Measurements from ENCODE around the gene RPL27. TPM values are rescaled to one million over a fixed set of nuclear protein-coding genes. Genes with fewer than 3 reads are reported as not detected.
A peak's percentile ranks its signal among the peaks of the same experiment; 100 is the strongest.

The RPL27 gene
- total and polyA plus RNA-seq, 2 of the 13 experiments (the other 11 are each of a cell fraction or from before 2014, with no cell fraction given), result 1,585 to 5,840 TPM

DNA sequence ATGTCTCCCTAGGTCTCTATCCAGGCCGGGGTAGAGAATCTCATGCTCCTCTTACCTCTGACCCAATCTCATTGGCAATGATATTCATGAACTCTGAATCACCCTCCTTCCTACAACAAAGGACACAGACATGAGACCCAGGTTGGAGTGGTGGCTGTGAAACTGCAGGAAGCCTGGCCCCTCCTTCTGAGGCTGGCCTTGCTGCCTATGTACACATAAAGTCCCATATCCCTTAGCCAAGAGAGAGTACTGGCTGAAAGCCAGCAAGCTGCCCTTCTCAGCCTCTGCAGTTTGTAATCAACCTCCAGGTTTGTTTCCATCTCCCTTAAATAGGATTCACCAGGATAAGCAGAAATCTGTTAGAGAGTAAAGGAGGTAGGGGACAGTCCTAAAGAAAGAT is 44.5 kb upstream of the RPL27 start:
- ChIA-PET POLR2A (interaction anchor here (1.4 to 1.7 kb wide), 2 partner anchors 44 to 129 kb away, joined by 7 to 8 read pairs; partner anchors contain the start of genes BECN1 and RPL27), CTCF (ENCODE audit: low intra/inter-chr PET ratio, low total read pairs) (no interaction called here)
- Histone ChIP-seq H3K27ac (ENCODE audit: extremely low read length, insufficient read depth, low read length) (no peak overlapping the region), H3K4me3 (replicated peaks in 1 of 3; ENCODE audit: insufficient read depth in 1 of 3, low read depth in 2 of 3, low read length in 3 of 3) (no peak overlapping the region), H3K27me3 (ENCODE audit: control insufficient read depth in 1 of 2, insufficient read depth in 2 of 2, low read length in 2 of 2) (no peaks in the 10 kb centered on the region), H3K9ac (ENCODE audit: insufficient read depth, low read depth, low read length) (no peak overlapping the region), H4K20me1 (ENCODE audit: insufficient read depth, low read length) (no peaks in the 10 kb centered on the region), H3K79me2 (ENCODE audit: insufficient read depth, low read length) (no peaks in the 10 kb centered on the region), H2AFZ (ENCODE audit: low read length) (no peak overlapping the region), H3K4me1 (ENCODE audit: insufficient read depth, low read length) (peaks cover 13% of the 10 kb centered on the region), H3K36me3 (replicated peaks in 1 of 2; ENCODE audit: control insufficient read depth in 1 of 2, insufficient read depth in 2 of 2, low read length in 2 of 2) (peaks cover 9 to 35% of the 10 kb centered on the region in 2 experiments), H3K9me3 (ENCODE audit: low read length) (no peaks in the 10 kb centered on the region), H3K4me2 (ENCODE audit: low read depth, low read length) (no peak overlapping the region)
- intact Hi-C loops (cut with micrococcal nuclease; ENCODE audit: unreplicated experiment) (no loop called here), in situ Hi-C loops (cut with HindIII; ENCODE audit: extremely low pct_ligation_motif_present, low pct_unique_long_range_greater_than_20kb) (no loop called here)
- 77% methylated on average over 1 of the region's 1 CpG for WGBS (ENCODE audit: low lambda C conversion rate)
- ATAC-seq, result peak; percentile 73
- FAIRE-seq, result peak; percentile 86
- peak; percentile 55 for DNase-seq (ENCODE audit: low spot score)
- no TSS peak for BruUV-seq (replicated peaks)
- TF ChIP-seq, protein P1, sequence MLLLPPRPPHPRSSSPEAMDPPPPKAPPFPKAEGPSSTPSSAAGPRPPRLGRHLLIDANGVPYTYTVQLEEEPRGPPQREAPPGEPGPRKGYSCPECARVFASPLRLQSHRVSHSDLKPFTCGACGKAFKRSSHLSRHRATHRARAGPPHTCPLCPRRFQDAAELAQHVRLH (CRISPR knock-in tag; IDR thresholded peaks at IDR 0.05; ENCODE audit: borderline replicate concordance, low read depth), result no peak
- TF ChIP-seq MXD4 (CRISPR knock-in tag; IDR thresholded peaks at IDR 0.05) (no peak), HMG20A (CRISPR knock-in tag; IDR thresholded peaks at IDR 0.05; ENCODE audit: borderline replicate concordance) (no peak), ZNF569 (CRISPR knock-in tag; IDR thresholded peaks at IDR 0.05; ENCODE audit: borderline replicate concordance) (no peak), PRMT3 (CRISPR knock-in tag; IDR thresholded peaks at IDR 0.05; ENCODE audit: borderline replicate concordance, low read depth) (no peak), ESRRA (CRISPR knock-in tag; IDR thresholded peaks at IDR 0.05; ENCODE audit: low read depth) (no peak), GATA4 (IDR thresholded peaks at IDR 0.05; ENCODE audit: borderline replicate concordance, low read depth) (no peak), FOXA3 (CRISPR knock-in tag; IDR thresholded peaks at IDR 0.05) (0 out of 2 replicates have a peak, but pooled peaks have one; percentile 21), ZNF274 (CRISPR knock-in tag; IDR thresholded peaks at IDR 0.05) (no peak), ZNF652 (CRISPR knock-in tag; IDR thresholded peaks at IDR 0.05; ENCODE audit: borderline replicate concordance, low read depth) (no peak), ZNF34 (CRISPR knock-in tag; IDR thresholded peaks at IDR 0.05; ENCODE audit: borderline replicate concordance) (no peak), ZNF879 (CRISPR knock-in tag; IDR thresholded peaks at IDR 0.05) (no peak), GZF1 (CRISPR knock-in tag; IDR thresholded peaks at IDR 0.05) (no peak)
- TF ChIP-seq, protein P2, sequence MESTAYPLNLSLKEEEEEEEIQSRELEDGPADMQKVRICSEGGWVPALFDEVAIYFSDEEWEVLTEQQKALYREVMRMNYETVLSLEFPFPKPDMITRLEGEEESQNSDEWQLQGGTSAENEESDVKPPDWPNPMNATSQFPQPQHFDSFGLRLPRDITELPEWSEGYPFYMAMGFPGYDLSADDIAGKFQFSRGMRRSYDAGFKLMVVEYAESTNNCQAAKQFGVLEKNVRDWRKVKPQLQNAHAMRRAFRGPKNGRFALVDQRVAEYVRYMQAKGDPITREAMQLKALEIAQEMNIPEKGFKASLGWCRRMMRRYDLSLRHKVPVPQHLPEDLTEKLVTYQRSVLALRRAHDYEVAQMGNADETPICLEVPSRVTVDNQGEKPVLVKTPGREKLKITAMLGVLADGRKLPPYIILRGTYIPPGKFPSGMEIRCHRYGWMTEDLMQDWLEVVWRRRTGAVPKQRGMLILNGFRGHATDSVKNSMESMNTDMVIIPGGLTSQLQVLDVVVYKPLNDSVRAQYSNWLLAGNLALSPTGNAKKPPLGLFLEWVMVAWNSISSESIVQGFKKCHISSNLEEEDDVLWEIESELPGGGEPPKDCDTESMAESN (CRISPR knock-in tag; conservative IDR thresholded peaks at IDR 0.05), result no peak
- TF ChIP-seq, protein P3, sequence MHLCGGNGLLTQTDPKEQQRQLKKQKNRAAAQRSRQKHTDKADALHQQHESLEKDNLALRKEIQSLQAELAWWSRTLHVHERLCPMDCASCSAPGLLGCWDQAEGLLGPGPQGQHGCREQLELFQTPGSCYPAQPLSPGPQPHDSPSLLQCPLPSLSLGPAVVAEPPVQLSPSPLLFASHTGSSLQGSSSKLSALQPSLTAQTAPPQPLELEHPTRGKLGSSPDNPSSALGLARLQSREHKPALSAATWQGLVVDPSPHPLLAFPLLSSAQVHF (CRISPR knock-in tag; IDR thresholded peaks at IDR 0.05), result no peak
- TF ChIP-seq, protein P4, sequence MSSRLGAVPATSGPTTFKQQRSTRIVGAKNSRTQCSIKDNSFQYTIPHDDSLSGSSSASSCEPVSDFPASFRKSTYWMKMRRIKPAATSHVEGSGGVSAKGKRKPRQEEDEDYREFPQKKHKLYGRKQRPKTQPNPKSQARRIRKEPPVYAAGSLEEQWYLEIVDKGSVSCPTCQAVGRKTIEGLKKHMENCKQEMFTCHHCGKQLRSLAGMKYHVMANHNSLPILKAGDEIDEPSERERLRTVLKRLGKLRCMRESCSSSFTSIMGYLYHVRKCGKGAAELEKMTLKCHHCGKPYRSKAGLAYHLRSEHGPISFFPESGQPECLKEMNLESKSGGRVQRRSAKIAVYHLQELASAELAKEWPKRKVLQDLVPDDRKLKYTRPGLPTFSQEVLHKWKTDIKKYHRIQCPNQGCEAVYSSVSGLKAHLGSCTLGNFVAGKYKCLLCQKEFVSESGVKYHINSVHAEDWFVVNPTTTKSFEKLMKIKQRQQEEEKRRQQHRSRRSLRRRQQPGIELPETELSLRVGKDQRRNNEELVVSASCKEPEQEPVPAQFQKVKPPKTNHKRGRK (CRISPR knock-in tag; IDR thresholded peaks at IDR 0.05), result no peak
- TF ChIP-seq, protein P5, sequence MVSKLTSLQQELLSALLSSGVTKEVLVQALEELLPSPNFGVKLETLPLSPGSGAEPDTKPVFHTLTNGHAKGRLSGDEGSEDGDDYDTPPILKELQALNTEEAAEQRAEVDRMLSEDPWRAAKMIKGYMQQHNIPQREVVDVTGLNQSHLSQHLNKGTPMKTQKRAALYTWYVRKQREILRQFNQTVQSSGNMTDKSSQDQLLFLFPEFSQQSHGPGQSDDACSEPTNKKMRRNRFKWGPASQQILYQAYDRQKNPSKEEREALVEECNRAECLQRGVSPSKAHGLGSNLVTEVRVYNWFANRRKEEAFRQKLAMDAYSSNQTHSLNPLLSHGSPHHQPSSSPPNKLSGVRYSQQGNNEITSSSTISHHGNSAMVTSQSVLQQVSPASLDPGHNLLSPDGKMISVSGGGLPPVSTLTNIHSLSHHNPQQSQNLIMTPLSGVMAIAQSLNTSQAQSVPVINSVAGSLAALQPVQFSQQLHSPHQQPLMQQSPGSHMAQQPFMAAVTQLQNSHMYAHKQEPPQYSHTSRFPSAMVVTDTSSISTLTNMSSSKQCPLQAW (CRISPR knock-in tag; IDR thresholded peaks at IDR 0.05), result peak; percentile 41; the same call in 1 of the 2 replicates
- TF ChIP-seq, protein P6, sequence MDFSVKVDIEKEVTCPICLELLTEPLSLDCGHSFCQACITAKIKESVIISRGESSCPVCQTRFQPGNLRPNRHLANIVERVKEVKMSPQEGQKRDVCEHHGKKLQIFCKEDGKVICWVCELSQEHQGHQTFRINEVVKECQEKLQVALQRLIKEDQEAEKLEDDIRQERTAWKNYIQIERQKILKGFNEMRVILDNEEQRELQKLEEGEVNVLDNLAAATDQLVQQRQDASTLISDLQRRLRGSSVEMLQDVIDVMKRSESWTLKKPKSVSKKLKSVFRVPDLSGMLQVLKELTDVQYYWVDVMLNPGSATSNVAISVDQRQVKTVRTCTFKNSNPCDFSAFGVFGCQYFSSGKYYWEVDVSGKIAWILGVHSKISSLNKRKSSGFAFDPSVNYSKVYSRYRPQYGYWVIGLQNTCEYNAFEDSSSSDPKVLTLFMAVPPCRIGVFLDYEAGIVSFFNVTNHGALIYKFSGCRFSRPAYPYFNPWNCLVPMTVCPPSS (IDR thresholded peaks at IDR 0.05), result no peak

Data from HepG2 (cell line).